GM21526 (cell line): ENCODE measurements around the gene ZMYND19.
"Not testable (repeated sequence)": the region's sequence is repeated elsewhere in the genome, so short reads cannot be mapped to it uniquely, and the experiment has no call there.

Source experiments
- ATAC-seq: cut with Tn5 transposase; IDR thresholded peaks from one replicate; pipeline ENCODE4 v1.9.1; 2021; ENCODE audit warnings: moderate library complexity; ENCODE audit not compliant: unreplicated experiment, low FRiP score

The ZMYND19 gene

DNA sequence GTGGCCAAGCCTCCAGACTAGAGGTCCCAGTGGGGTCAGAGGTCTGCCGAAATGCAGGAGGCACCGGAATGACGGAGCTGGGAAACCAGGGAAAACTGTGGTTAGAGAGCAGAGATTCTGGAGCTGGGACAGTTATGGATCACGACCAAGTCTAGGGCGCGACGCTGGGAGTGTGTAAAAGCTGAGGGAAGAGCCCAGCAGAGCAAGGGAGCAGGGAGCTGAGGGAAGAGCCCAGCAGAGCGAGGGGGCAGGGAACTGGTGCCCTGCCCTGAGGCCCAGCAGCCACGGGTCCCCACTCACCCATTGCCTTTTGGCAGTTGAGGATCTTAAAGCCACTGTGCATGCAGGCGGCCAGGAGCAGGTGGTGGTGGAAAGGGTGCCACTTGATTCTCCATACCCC lies 26.2 kb downstream of the ZMYND19 start:
- ATAC-seq: no peak

DNA sequence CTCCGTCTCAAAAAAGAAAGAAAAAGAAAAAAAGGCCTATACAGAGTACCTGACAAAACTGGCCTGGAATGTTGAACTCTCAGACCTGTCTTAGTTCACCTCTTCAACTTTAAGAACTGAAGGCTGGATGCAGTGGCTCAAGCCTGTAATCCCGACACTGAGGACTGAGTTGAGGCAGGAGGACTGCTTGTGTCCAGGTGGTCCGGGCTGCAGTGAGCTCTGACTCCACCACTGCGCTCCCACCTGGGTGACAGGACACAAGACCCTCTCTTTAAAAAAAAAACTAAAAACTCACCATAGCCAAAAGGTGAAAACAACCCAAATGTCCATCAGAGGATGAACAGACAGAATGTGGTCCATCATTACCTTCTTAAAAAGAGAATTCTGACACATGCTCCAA lies 32.2 kb downstream of the ZMYND19 start:
- no peak for ATAC-seq

DNA sequence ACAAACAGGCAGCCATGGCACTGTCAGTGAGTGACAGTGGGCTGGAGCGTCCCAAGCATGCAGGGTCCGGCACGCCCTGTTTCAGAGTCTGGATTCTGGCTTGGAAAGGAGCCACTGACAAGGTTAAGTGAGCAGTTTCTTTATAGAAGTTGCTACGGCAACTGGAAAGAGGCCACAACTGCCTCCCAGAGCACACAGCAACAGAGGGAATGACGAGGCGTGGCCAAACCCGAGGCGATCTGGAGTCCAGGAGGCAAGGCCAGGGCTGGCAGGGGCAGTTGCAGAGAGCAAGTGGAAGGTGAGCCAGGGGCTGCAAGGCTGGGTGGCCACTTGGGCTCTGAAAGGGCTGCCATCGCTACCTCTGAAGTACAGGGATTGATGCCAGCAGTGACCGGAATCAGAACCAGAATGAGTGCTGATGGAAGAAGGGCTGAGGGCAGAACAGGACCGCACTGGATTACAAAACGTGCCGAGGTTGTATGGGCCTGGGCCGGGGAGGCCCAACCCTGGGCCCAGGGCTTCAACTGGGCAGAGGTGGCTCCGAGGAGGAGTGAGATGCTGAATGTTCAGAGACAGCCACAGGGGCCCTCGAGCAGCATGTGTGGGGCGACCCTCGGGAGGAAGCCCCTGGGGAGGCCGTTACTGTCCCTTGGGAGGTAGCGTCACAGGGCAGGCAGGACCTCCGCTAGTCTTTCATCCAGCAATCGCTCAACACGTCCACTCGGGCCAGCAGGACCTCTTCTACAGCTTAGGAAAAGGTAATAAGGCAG lies 34.1 kb downstream of the ZMYND19 start:
- ATAC-seq: no peak

DNA sequence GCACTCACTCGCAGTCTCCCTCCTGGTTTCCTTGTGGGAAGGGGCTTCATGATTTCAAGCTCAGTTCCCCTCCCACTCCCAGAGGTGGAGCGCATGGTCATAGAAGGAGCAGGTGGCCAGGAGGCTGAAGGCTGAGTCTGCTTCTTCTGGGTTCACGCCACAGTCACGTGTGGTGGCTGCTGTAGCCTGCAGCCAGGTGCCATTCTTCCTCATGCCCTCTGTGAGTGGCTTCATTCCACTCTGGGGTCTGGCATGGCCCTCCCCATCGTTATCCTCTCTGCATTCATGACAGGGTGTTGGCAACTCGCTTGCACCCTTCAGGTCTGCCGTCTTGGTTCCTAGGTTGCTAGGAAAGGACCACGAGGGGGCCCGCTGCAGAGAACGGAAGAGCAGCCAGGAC lies 35.1 kb downstream of the ZMYND19 start:
- ATAC-seq: no peak

DNA sequence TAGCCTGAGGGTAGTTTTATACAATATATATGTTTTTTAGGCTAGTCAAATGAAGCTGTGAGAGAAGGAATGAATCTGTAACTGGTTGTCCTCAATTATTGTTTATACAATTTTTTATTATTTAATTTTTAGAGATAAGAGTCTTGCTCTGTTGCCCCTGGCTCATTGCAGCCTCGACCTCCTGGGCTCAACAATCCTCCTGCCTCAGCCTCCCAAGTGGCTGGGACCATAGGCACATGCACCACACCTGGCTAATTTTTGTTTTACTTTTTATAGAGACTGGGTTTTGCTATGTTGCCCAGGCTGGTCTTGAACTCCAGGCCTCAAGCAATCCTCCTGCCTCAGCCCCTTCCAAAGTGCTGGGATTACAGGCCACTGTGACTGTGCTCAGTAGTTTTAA lies 36.0 kb downstream of the ZMYND19 start:
- no peak for ATAC-seq

DNA sequence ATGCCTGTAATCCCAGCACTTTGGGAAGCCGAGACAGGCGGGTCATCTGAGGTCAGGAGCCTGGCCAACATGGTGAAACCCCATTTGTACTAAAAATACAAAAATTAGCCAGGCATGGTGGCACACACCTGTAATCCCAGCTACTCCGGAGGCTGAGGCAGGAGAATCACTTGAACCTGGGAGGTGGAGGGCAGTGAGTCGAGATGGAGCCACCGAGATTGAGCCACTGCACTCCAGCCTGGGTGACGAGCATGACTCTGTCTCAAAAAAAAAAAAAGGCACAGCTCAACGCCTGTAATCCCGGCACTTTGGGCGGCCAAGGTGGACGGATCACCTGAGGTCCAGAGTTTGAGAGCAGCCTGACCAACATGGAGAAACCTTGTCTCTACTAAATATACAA lies 36.7 kb downstream of the ZMYND19 start:
- ATAC-seq: not testable (repeated sequence)

DNA sequence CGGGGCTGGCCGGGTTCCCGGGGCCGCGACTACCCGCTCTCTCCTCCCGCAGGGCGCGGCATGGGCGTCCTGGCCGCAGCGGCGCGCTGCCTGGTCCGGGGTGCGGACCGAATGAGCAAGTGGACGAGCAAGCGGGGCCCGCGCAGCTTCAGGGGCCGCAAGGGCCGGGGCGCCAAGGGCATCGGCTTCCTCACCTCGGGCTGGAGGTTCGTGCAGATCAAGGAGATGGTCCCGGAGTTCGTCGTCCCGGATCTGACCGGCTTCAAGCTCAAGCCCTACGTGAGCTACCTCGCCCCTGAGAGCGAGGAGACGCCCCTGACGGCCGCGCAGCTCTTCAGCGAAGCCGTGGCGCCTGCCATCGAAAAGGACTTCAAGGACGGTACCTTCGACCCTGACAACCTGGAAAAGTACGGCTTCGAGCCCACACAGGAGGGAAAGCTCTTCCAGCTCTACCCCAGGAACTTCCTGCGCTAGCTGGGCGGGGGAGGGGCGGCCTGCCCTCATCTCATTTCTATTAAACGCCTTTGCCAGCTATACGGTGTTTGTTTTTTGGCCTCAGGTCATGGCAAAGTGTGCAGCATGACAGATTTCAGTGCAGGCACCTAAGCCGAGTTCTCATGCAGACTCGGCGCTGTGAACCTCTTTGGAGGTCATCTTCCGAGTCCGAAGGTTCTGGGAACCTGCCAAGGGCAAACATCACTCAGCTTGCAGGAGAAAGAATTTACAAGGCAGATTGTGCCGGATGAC lies 38.1 kb downstream of the ZMYND19 start:
- ATAC-seq: peak; percentile 1

DNA sequence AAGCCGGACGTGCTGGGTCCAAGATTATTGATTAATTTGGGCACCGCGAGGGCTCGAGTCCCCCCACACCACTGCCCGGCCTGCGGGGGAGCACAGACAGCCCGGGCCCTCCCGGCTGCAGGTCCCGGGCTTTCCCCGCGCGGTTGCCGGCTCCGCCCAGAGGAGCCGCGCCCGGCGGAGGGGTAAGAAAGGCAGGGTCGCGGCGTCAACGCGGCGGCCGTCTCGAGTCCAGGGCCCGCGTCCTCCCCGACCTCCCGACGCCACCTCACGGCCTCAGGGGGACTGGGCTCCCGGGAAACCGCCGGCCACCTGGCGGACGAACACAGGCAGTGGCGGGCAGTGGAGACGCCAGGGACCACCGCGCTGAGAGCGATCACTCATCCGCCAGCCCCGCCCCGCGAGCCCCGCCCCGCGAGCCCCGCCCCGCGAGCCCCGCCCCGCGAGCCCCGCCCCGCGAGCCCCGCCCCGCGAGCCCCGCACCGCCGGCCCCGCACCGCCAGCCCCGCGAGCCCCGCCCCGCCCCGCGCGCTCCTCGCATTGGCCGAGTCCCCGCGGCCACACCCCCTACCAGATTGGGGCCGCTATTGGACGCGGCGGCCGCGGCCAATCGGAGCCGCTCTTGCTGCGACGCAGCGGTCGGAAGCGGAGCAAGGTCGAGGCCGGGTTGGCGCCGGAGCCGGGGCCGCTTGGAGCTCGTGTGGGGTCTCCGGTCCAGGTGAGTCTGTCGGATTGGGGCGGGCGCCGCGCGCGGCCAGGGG lies 38.9 kb downstream of the ZMYND19 start, which contains the start of gene MRPL41:
TSS of gene MRPL41 (plus strand) at position 616 of the 758 bp plus-strand sequence. CDS start 203 bp downstream, outside the sequence.
- ATAC-seq: peak; percentile 68

DNA sequence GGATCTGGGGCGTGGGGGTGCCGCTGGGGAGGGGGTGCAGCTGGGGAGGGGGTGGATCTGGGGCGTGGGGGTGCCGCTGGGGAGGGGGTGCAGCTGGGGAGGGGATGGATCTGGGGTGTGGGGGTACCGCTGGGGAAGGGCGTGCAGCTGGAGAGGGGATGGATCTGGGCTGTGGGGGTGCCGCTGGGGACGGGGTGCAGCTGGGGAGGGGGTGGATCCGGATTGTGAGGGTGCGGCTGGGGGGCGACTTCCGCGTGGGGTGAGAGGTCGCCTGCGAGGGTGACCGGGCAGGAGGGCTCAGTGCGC lies 39.4 kb downstream of the ZMYND19 start:
- ATAC-seq: not testable (repeated sequence)

DNA sequence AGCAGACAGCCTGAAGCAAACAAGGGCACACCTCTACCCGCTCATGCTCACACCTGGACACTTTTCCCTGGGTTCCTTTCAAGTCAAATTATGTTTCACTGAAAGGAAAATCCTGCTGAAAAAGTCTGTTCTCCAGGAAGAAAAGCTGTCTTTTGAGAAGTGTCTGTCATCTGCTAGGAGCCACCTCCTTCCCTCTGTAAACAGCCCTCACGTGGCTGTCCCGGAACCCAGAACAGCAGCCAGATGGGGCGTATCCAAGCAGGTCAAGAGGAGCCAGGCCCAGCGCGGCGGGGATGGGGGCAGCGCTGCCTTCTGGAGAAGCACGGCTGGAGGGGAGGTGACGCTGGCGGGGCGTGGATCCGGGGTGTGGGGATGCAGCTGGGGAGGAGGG lies 40.1 kb downstream of the ZMYND19 start, which contains the start of gene PNPLA7:
TSS of gene PNPLA7 (minus strand) at position 172 of the 391 bp plus-strand sequence. CDS start 205 bp downstream, outside the sequence.
- ATAC-seq: no peak

DNA sequence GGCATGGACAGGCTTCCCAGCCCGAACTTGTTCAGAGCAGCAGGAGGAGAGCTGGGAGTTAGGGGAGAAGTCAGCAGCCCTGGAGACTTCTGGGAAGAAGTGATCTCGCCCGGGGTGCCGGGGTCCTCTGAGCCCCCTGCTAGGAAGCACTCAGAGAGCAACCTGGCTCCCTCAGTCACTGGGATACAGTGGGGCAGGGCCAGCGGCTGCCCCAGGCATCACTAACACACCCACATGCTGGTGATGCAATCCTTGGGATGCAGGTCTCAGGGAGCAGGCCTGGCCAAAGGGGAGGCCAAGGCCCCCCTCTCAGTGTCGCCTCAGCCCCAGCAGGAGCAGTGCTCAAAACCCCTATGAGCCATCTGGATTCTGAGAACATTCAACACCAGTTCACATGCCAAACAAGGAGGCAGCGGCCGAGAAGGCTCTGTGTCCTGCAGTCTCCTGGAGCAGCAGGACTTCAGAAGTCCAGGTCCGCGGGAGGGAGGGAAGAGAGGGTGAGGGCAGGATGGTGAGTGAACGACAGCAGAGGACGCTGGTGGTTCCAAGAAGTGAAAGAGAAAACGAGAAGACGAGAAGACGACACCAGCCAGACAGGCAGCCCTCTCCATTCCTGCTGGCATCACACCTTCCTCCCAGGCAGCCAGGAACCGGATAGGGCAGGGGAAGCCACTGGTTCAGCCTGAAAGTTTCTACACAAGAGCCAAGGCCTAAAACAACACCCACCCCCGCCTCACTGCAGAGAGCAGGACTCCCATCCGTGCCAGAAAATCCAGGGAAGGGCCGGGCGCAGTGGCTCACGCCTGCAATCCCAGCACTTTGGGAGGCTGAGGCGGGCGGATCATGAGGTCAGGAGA lies 42.4 kb downstream of the ZMYND19 start:
- no peak for ATAC-seq

DNA sequence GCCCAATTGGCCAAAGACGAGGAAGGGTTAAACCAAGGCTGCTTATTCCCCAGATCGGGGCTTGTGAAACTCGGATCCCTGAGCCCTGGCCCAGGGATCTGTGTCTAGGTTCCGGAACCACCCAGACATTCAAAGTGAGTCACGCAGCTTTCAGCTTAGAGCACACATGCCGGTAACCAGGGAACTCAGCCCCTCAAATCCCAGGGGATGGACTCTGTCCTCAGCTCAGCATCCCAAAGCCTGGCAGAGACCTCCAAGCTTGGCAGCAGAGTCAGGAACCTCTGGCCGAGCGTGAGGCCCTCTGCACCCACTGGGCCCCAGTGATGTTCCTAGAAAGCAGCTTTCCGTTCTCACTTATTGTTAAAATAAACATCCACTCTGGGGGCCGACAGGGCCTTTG lies 45.2 kb downstream of the ZMYND19 start:
- ATAC-seq: no peak

DNA sequence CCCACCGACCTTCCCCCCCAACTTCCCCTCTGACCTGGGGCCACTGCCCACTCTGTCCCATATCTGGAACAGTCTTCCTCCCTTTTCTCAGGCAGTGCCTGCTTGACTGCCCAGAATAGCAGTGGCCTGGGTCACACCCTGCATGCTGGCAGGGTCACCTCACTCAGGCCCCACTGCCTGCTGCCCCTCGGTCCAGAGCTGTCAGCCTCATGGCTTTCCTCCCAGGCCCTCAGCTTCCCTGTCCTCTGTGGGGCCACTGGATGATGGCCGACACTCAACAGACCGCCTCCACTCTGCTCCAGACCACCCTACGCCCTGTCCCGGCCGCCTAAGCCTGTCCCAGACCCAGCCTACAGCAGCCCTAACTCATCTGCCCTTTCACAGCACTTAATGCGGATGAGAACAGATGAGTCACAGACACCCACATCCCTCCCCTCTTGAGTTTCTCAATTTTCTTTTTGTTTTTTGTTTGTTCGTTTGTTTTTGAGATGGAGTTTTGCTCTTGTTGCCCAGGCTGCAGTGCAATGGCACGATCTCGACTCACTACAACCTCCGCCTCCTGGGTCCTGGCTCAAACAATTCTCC lies 46.0 kb downstream of the ZMYND19 start:
- ATAC-seq: no peak

DNA sequence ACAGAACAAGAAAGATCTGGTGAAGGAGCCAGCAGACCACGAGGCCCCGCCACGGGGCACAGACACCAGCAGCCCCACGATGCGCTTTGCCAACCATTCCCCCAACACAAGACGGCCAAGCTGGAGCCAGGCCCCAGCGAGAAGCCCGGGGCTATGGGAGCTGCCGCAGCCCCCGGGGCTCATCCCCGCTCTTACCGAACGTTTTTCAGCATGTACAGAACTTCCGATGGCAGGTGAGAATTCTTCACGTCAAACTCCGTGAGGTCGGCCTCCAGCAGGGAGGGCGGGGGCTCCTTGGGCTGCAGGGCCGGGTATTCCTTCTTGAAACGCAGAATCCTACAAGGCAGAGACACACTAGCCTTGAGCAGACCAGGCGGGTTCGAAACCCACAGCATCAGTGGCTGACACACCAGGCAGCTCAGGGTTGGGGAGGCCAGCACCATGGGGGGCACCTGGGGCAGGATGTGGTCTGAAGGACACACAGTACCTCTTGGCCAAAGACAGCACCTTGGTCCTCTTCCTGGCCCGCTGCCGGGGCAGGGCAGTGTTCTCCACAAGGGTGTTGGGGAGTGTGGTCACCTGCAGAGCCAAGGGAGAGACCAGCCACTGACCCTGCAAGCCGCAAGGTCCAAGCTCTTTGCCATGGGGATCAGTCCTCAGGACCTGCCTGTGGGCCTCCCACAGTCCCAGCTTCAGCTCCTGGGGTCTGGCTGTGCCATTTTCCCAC lies 46.9 kb downstream of the ZMYND19 start:
- no peak for ATAC-seq

DNA sequence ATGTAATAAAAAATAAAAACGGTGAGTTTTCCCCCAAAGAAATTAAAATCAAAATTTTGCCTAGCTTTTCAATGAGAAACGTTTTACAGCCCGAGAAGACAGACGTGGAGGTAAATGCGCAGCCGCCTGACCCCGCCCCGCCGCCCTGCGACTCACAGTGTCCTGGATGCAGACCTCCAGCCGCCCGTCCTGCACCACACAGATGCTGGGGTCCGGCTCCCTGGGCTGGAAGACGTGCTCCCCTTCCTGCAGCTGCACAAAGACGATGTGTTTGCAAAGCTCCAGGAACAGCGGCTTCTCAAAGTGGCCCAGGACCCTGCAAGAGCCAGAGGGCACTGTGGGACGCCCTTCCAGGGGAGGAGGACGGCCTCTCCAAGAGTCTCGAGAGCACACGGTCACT lies 47.8 kb downstream of the ZMYND19 start:
- ATAC-seq: no peak

DNA sequence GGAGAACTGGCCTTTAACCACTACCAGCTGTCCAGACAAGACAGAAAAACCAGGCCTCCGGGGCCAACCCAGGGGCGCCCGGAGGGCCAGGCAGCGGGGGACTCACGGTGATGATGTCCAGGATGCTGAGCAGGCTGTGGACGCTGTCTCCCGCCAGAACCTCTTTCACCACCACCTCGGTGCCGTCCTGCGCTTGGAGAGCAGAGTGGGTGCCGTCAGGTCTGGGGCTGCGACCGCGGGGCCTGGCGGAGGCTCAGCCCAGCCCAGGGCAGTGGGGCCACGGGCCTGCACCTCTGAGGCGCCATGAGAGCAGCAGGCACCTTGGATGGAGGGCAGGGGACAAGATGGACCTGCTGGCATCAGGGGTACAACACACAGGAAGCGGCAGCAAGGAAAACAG lies 49.8 kb downstream of the ZMYND19 start:
- no peak for ATAC-seq

DNA sequence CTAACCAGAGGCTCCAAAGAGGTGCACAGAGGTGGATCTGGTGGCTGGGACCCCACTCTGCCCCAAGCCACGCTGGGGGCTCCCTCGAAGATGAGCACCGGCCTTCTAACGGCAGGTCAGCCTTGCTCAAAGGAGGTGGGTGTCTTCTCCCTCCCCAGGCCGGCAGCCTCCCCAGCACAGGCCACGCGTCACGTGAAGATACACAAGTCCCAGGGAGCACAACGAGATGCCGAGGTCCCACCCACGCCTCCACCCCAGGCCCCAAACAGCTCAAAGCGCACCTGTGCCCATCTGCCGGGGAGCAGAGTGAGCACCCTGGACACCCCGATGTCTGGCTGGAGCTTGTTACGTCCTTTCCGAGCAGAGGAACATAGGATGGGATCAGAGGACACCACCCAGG lies 52.3 kb downstream of the ZMYND19 start:
- ATAC-seq: no peak

DNA sequence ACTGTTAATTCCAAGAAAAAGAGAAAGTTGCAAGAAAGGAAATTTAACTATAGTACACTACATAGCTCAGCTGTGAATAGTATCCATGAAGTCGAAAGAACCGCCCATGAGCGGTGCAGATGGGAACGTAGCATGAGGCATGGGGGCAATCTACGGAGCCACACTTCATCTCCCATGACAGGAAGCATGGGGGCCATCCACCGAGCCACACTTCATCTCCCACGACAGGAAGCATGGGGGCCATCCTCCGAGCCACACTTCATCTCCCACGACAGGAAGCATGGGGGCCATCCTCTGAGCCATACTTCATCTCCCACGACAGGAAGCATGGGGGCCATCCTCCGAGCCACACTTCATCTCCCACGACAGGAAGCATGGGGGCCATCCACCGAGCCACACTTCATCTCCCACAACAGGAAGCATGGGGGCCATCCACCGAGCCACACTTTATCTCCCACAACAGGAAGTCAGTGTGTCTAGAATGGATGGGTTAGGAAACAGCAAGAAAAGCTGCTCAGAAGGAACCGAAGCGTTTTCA lies 53.6 kb downstream of the ZMYND19 start:
- not testable (repeated sequence) for ATAC-seq

DNA sequence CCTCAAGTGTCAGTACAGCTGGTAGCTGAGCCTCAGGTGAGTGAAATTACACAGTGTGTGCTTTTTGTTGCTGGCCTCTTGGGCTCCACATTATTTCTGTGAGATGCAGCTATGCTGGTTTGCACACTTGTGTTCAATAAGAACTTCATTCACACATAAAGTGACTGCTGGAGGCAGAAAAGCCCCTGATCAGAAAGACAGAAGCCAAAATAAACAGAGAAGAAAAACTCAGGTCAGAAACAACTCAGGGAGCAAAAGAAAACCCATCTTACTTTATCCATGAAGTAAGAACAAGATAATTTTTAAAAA lies 55.2 kb downstream of the ZMYND19 start:
- no peak for ATAC-seq
